HepG2 (cell line): ENCODE data around the gene TBC1D1. TPM values are rescaled to one million over a fixed set of nuclear protein-coding genes. Genes with fewer than 3 reads are reported as not detected.
A peak's percentile ranks its signal among the peaks of the same experiment; 100 is the strongest.

ENCODE experiments used
- ATF2 ChIP-seq: sonication (generic); formaldehyde crosslinking; IDR thresholded peaks from 2 replicates; pipeline ENCODE4 v1.4.0; 2020; ENCODE audit warnings: missing genetic modification reagents
- BHLHE40 ChIP-seq: IDR thresholded peaks from 2 replicates; pipeline ENCODE4 v1.6.1; 2011; ENCODE audit warnings: low read length, improper control_type of control experiment
- FOSL2 ChIP-seq: sonication (generic); formaldehyde crosslinking; IDR thresholded peaks from 2 replicates; pipeline ENCODE4 v1.4.0; 2020; ENCODE audit warnings: missing genetic modification reagents
- HDAC1 ChIP-seq: sonication (generic); formaldehyde crosslinking; IDR thresholded peaks from 2 replicates; pipeline ENCODE4 v1.5.1; 2020; ENCODE audit warnings: mild to moderate bottlenecking, missing genetic modification reagents
- KMT2B ChIP-seq: IDR thresholded peaks from 2 replicates; pipeline ENCODE4 v1.6.1; 2016; ENCODE audit warnings: missing genetic modification reagents, missing compliant biosample characterization
- NFE2L1 ChIP-seq: sonication (generic); formaldehyde crosslinking; IDR thresholded peaks from 2 replicates; pipeline ENCODE4 v1.4.0; 2020; ENCODE audit warnings: missing genetic modification reagents, mild to moderate bottlenecking, borderline replicate concordance
- NFYC ChIP-seq: IDR thresholded peaks from 2 replicates; pipeline ENCODE4 v1.6.1; 2016; ENCODE audit warnings: missing genetic modification reagents, missing compliant biosample characterization
- SMAD1 ChIP-seq: sonication (generic); formaldehyde crosslinking; IDR thresholded peaks from 2 replicates; pipeline ENCODE4 v1.4.0; 2020; ENCODE audit warnings: missing genetic modification reagents, low read depth, mild to moderate bottlenecking, borderline replicate concordance
- SP140L ChIP-seq: sonication (generic); formaldehyde crosslinking; IDR thresholded peaks from 2 replicates; pipeline ENCODE4 v1.4.0; 2020; ENCODE audit warnings: missing genetic modification reagents, borderline replicate concordance
- ZNF276 ChIP-seq: sonication (generic); formaldehyde crosslinking; IDR thresholded peaks from 2 replicates; pipeline ENCODE4 v1.4.0; 2020; ENCODE audit warnings: mild to moderate bottlenecking, low read depth, missing genetic modification reagents
- ZNF549 ChIP-seq: sonication (generic); formaldehyde crosslinking; IDR thresholded peaks from 2 replicates; pipeline ENCODE4 v1.5.0; 2020; ENCODE audit warnings: missing genetic modification reagents
- ZNF691 ChIP-seq: sonication (generic); formaldehyde crosslinking; IDR thresholded peaks from 2 replicates; pipeline ENCODE4 v1.4.0; 2020; ENCODE audit warnings: missing genetic modification reagents, low read depth, mild to moderate bottlenecking, borderline replicate concordance
- ZNF704 ChIP-seq: sonication (generic); formaldehyde crosslinking; IDR thresholded peaks from 2 replicates; pipeline ENCODE4 v1.8.1; 2023; ENCODE audit warnings: mild to moderate bottlenecking, inconsistent platforms, moderate library complexity, missing genetic modification reagents, borderline replicate concordance
- ZNF737 ChIP-seq: sonication (generic); formaldehyde crosslinking; IDR thresholded peaks from 2 replicates; pipeline ENCODE4 v1.5.0; 2020; ENCODE audit warnings: missing genetic modification reagents, mild to moderate bottlenecking, borderline replicate concordance
- ZSCAN29 ChIP-seq: sonication (generic); formaldehyde crosslinking; conservative IDR thresholded peaks from 2 replicates; pipeline ENCODE4 v1.4.0; 2020; ENCODE audit warnings: mild to moderate bottlenecking, missing genetic modification reagents
- polyA plus RNA-seq, 8 experiments: library from polyadenylated mRNA; depleted of rRNA in 3 of 8; stranded (reverse) in 7 of 8; unstranded in 1 of 8; fragments of >200 nt; fragmentation: Illumina TruSeq in 4 of 8; extraction: Trizol in 4 of 8; gene quantifications; 2 replicates each; pipeline versions ENCODE4 v1.2.1 to v1.2.3, GENCODE V29; 2011 to 2016; ENCODE audit warnings: low read depth in 4 of 8, missing spikeins in 1 of 8, mixed read lengths in 1 of 8; ENCODE audit not compliant: insufficient read depth in 1 of 8
- total RNA-seq, 5 experiments: library from RNA; depleted of rRNA; stranded (reverse); fragments of >200 nt; fragmentation: Illumina TruSeq; extraction: Trizol; gene quantifications; 2 replicates each; pipeline ENCODE4 v1.2.3, GENCODE V29; 2016; ENCODE audit warnings: low read depth in 1 of 5
- TF ChIP-seq, protein P1 (sequence below): sonication (generic); formaldehyde crosslinking; IDR thresholded peaks from 2 replicates; pipeline ENCODE4 v1.4.0; 2020; ENCODE audit warnings: mild to moderate bottlenecking, missing genetic modification reagents, borderline replicate concordance

The TBC1D1 gene
- total and polyA plus RNA-seq, 2 of the 13 experiments (the other 11 are each of a cell fraction or from before 2014, with no cell fraction given): 37.3 to 62.8 TPM

GRCh38 chr4:38162240-38162784, 271.4 kb downstream of the TBC1D1 start (continued):
- TF ChIP-seq ZNF276 (CRISPR knock-in tag) (no peak), BHLHE40 (no peak), ZNF704 (CRISPR knock-in tag) (no peak), HDAC1 (CRISPR knock-in tag) (peak; percentile 91), KMT2B (CRISPR knock-in tag) (peak; percentile 81), ZNF737 (CRISPR knock-in tag) (no peak), ZSCAN29 (no peak), NFYC (CRISPR knock-in tag) (no peak), SMAD1 (CRISPR knock-in tag) (no peak), FOSL2 (CRISPR knock-in tag) (peak; percentile 78), SP140L (CRISPR knock-in tag) (peak; percentile 47; the same call in 1 of the 2 replicates), ATF2 (CRISPR knock-in tag) (peak; percentile 74), ZNF691 (no peak), ZNF549 (no peak), NFE2L1 (CRISPR knock-in tag) (no peak)
- TF ChIP-seq, protein P1, sequence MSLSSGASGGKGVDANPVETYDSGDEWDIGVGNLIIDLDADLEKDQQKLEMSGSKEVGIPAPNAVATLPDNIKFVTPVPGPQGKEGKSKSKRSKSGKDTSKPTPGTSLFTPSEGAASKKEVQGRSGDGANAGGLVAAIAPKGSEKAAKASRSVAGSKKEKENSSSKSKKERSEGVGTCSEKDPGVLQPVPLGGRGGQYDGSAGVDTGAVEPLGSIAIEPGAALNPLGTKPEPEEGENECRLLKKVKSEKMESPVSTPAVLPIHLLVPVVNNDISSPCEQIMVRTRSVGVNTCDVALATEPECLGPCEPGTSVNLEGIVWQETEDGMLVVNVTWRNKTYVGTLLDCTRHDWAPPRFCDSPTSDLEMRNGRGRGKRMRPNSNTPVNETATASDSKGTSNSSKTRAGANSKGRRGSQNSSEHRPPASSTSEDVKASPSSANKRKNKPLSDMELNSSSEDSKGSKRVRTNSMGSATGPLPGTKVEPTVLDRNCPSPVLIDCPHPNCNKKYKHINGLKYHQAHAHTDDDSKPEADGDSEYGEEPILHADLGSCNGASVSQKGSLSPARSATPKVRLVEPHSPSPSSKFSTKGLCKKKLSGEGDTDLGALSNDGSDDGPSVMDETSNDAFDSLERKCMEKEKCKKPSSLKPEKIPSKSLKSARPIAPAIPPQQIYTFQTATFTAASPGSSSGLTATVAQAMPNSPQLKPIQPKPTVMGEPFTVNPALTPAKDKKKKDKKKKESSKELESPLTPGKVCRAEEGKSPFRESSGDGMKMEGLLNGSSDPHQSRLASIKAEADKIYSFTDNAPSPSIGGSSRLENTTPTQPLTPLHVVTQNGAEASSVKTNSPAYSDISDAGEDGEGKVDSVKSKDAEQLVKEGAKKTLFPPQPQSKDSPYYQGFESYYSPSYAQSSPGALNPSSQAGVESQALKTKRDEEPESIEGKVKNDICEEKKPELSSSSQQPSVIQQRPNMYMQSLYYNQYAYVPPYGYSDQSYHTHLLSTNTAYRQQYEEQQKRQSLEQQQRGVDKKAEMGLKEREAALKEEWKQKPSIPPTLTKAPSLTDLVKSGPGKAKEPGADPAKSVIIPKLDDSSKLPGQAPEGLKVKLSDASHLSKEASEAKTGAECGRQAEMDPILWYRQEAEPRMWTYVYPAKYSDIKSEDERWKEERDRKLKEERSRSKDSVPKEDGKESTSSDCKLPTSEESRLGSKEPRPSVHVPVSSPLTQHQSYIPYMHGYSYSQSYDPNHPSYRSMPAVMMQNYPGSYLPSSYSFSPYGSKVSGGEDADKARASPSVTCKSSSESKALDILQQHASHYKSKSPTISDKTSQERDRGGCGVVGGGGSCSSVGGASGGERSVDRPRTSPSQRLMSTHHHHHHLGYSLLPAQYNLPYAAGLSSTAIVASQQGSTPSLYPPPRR: peak; percentile 82; the same call in 1 of the 2 replicates
